ENCODE measurements around the gene LACTBL1.
"Not testable (repeated sequence)": the region's sequence is repeated elsewhere in the genome, so short reads cannot be mapped to it uniquely, and the experiment has no call there.

LACTBL1 gene, protein sequence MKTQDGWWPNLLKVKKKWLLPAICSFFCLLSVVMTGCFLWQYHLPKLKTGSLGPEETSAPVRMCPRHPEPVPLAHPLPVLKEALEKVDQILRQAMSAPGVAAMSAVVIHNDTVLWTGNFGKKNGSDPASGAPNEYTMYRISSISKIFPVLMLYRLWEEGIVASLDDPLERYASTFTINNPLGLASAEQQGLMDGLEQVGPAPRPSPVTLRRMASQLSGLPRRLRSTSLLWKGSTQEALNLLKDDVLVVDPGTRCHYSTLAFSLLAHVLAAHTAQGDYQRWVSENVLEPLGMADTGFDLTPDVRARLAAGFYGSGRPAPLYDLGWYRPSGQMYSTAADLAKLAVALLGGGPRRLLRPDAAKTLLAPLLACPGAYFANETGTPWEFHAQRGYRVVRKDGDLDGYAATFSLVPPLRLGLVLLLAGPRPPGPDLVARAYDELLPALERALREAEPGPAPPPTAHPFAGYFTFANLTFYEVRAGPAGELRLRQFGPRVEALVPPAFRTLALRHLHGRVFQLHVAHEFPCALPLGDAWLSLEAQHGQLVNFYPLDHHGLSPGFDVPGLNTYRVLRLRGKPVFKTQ

DNA sequence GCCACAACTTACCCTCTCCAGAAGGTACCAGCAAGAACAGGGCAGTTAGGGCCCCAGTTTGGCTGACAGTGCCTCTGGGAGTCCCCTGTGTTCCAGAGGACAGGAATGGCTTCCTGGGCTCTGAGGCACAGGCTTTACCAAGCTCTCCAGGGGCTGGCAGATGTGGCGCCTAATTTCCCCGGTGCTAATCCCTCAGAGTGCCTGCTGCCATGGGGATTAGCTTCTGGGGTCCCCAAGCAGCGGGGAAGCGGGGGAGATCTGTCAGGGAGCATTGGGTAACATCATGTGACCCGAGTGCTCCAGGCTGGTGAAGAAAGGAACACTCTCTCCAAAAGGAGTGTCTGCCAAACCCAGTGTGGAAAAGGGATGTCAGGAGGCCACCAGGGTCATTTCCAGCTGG lies at the start of gene LACTBL1:
Gene LACTBL1 (minus strand): TSS at position 107 of the 400 bp plus-strand sequence. CDS start 550 bp downstream, outside the sequence.
- DNase-seq: peak; percentile 38

DNA sequence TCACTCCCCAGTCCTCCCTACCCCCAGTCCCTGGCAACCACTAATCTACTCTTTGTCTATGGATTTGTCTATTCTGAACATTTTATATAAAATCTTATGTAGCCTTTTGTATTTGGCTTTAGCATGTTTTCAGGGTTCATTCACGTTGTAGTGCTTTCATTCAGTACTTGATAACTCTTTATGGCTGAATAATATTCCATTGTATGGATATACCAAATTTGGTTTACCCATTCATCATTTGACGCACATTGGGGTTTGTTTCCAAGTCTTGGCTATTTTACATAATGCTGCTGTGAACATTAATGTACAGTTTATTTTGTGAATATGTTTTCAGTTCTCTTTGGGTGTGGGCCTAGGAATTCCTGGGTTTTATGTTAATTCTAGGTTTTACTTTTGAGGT lies 49.2 kb upstream of the LACTBL1 start:
- no peak for DNase-seq

DNA sequence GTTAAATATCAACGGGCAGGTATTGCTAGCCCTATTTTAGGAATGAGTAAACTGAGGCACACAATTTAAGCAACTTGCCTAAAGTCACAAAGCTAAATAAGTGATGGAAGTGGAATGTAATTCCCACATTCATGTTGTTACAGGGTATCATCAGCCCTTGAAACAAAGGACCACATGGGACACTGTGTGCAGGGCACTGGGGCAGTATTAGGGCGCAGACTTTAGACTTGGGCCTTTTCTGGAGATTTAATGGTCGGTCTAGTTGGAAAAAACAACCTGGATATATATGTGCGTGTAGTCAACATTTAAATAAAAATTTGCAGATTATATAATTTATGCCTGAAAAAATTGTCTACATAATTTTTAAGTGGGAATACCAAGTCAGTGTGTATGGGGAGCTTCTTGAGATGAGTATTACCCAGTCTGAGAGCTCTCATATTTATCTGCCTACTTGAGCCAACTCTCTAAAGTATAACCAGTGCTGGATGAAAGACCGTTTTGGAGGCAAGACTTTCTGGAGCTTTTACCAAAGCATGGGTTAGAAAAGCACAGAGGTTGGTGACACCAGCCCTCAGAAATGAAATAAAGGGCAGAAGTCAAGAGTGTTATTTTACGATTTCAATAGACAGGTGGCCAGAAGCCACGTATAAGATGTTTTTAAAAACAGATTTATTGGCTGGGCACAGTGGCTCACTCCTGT lies 48.2 kb upstream of the LACTBL1 start:
- DNase-seq: peak; percentile 41

DNA sequence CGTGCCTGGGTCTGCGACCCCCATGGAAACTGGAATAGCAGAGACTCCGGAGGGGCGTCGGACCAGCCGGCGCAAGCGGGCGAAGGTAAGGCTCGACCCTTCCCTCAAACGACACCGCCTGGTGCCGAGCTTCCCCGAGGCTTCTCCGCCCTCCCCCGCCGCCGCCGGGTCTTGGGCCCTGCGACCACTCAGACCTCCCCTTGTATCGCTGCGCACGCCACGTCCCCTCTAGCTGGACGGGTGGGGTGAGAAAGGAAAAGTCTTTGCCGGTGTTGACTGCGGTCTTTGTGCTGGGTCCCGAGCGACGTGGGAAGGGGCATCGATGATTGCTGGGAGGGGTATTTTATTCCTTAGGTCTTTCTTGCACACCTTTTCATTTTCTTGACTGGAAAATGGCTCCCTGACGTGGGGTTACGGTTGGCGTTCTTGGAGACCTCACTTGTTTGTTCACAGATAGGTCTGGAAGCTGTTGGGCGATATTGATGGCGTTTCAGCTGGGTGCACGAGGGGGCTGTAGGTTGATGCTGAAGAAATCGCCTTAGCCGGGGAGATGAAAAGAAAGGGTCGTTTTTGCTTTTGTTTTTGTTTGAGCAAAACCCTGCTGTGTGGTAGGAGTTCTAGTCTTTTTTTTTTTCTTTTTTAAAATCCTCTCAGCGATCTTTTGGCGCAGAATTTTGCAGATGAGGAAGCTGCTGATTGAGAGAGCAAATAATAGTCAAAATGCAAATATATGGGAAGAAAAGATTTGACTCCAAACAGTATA lies 47.4 kb upstream of the LACTBL1 start:
- peak; percentile 65 for DNase-seq

DNA sequence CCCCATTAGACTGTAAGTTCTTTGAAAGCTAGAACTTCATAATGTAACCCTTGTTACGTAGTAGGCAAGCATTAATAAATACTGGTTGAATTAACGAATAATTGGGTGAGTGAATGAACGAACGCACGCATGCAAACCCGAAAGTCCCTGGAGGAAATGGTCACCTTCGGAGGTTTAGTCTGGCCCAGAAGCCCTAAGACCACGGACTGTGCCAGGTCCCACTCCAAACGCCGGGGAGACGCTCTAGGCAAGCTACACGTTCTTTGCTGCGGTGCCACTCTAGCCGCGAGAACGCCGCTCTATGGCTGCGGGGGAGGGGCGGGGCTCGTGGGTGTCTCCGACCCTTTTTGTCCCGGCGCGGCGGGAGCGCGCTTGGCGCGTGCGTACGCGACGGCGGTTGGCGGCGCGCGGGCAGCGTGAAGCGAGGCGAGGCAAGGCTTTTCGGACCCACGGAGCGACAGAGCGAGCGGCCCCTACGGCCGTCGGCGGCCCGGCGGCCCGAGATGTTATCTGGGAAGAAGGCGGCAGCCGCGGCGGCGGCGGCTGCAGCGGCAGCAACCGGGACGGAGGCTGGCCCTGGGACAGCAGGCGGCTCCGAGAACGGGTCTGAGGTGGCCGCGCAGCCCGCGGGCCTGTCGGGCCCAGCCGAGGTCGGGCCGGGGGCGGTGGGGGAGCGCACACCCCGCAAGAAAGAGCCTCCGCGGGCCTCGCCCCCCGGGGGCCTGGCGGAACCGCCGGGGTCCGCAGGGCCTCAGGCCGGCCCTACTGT lies 46.6 kb upstream of the LACTBL1 start, which contains the start of gene KDM1A:
Gene KDM1A (plus strand): TSS at position 375 of the 769 bp plus-strand sequence. CDS start 129 bp downstream, at position 504.
- peak; percentile 97 for DNase-seq

DNA sequence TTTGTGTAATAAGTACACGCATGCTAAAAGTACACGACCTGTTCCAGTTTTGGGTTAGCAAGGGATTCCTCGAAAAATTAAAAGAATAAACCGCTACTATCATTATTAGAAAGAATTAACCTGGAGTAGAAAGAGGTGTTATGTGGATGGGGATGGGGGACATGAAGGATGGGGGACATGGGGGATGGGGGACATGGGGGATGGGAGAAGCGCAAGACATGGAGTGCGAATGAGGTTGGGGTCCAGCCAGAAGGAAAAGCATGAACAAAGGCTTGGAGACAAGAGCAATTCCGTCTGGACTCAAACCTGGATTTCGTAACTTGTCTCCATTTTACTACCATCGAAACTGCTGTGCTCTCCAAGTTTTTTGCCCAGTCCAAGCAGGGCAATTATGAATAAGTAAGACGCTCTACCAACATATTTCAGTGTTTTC lies 46.0 kb upstream of the LACTBL1 start:
- DNase-seq: no peak

DNA sequence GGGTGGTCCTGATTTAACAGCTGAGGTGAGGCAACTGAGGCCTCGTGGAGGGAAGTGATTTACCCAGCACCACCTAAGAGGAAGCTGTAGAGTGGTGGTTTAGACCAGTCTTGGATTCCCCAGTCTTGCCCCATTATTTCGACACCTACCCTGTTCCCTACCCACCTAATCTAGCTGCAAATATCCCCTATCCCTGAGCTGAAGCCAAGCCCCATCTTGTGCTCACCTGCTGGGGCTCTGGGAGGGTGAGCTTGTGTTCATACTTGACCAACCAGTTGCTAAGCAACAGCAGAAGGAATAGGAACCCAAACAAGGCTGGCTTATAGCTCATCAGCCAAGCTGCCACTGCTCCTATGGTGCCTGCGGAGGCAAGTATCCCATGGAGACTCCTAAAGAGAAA lies 41.0 kb upstream of the LACTBL1 start:
- DNase-seq: peak; percentile 95

DNA sequence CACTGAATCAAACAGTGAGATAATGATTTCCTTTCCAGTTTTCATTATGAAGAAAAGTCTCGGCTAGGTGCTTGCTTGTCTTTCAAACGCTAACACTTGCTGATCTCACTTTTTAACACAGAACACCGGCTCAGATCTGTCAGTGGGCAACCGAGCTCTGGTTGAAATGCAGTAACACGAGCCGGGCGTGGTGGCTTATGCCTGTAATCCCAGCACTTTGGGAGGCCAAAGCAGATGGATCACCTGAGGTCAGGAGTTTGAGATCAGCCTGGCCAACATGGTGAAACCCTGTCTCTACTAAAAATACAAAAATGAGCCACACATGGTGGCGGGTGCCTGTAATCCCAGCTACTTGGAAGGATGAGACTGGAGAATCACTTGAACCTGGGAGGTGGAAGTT lies 37.4 kb upstream of the LACTBL1 start:
- not testable (repeated sequence) for DNase-seq

DNA sequence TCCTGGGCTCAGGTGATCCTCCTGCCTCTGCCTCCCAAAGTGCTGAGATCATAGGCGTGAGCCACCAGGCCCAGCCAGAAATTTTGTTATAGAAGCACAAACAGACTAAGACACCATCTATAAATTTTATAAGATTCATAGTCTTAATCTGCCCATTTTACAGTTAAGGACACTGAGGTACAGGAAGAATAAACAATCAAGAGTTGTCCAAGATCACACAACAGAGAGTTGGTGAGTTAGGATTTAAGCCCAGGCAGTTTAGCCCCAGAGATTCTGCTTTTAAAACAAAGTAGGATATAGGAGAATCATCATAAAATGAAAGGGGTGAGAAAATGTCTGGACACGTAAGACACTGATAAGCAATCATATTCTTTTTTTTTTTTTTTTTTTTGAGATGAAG lies 36.2 kb upstream of the LACTBL1 start:
- no peak for DNase-seq

DNA sequence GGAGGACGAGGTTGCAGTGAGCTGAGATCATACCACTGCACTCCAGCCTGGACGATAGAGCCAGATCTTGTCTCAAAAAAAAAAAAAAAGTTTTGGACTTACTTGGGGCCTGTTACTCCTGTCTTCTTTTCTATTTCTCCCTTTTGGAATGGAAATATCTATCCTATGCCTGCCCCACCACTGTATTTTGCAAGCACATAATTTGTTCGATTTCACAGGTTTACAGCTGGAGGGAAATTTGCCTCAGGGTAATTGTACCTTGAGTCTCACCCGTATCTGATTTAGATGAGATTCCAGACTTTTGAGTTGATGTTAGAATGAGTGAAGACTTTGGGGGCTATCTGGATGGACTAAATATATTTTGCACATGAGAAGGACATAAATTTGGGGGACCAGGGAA lies 34.4 kb upstream of the LACTBL1 start:
- DNase-seq: no peak

DNA sequence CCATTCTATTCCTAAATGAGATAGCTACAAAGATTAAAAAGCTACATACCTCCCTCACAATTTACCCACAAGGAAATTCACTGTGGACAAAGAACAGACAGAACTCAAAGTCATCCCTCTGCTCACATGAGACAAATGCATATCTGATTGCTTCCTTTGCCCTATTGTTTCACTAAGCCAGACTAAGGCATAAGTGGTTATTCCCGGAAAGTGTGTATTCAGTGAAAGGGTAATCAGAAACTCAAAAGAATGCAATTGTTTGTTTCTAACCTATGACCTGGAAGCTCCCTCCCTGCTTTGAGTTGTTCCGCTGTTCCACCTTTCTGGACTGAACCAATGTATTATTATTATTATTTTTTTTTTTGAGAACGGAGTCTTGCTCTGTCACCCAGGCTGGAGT lies 32.1 kb upstream of the LACTBL1 start:
- DNase-seq: not testable (repeated sequence)

DNA sequence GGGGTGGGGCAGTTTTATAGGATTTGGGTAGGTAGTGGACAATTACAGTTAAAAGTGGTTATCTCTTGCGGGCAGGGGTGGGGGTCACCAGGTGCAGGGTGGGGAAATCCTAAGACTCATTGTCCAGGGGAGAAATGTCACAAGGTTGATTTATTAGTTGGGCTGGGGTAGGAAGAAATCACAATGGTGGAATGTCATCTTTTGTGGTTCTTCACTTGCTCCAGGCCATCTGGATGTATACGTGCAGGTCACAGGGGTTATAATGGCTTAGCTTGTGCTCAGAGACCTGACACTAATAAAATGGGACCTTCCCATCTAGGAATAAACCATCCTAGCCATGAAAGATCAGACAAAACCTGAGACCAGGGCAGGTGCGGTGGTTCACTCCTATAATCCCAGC lies 31.4 kb upstream of the LACTBL1 start:
- DNase-seq: no peak

DNA sequence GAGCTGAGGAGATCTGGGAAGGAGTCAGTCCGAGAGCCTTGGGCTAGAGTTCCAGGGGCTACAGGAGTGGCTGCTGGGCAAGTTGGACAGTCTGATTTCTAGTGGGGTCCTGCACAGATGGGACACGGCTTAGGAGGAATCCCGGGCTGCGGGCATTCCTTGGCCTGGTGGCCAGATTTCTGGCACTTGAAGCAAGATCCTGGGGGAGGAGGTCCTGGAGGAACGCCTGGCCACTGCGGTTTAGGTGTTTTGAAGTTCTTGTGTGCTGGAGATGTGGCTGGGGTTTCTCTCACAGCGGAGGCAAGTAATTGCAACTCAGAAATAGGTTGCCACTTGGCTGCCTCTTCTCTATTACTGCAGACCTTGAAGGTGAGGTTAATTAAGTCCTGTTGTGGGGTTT lies 29.6 kb upstream of the LACTBL1 start:
- not testable (repeated sequence) for DNase-seq

DNA sequence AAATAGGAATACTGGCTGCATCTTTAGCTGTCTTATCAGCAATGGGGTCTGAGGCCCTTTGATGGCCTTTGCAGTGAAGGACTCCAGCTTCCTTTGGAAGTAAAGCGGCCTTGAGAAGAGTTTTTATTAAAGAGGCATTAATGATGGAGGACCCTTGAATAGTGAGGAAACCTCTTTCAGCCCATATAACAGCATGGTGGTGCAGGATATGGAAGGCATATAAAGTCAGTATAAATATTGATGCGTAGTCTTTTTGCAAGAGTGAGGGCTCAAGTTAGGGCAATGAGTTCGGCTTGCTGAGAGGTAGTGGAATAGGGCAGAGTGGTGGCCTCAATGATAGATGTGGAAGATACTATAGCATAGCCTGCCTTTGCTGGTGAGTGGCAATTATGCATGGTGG lies 27.5 kb upstream of the LACTBL1 start:
- DNase-seq: not testable (repeated sequence)

DNA sequence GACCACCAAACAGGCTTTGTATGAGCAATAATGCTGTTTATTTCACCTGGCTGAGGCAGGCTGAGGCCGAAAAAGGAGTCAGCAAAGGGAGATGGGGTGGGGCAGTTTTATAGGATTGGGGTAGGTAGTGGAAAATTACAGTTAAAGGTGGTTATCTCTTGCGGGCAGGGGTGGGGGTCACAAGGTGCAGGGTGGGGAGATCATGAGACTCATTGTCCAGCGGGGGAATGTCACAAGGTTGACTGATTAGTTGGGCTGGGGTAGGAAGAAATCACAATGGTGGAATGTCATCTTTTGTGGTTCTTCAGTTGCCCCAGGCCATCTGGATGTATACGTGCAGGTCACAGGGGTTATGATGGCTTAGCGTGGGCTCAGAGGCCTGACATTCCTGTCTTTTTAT lies 24.9 kb upstream of the LACTBL1 start:
- DNase-seq: not testable (repeated sequence)

DNA sequence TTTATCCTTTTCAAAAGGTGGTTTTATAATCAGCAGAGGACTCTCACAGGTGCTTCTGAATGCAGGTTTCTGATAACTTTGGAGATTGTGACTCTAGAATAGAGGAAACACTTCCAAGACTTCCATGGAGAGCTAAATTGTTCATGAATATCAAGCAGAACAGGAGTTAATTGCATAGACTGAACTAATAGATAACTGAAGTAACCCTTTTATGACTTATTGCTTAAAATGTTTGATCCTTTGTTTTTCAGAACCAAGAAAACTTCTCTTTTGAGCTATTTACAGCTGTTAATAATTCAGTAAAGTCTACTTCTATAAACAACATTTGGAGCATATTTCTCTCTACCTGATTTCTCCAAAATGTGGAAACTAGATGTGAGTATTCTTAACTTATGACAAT lies 23.1 kb upstream of the LACTBL1 start:
- no peak for DNase-seq

DNA sequence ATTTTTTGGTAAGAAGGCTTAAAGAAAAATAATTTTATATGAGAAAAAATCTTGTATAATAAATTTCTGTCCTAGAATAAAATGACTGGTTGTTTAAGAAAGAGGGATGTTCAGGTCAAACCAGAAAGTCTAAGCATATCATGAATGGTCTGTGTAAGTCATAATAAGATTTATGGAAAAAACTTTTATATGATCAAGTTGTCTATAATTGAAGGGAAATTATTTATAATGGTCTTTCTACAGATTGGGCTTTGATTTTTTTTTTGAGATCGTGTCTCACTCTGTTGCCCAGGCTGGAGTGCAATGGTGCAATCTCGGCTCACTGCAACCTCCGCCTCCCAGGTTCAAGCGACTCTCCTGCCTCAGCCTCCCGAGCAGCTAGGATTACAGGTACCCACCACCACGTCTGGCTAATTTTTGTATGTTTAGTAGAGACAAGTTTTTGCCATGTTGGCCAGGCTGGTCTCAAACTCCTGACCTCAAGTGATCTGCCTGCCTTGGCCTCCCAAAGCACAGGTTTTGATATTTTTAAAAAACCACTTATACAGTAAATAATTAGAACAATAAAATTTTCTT lies 20.6 kb upstream of the LACTBL1 start:
- not testable (repeated sequence) for DNase-seq

DNA sequence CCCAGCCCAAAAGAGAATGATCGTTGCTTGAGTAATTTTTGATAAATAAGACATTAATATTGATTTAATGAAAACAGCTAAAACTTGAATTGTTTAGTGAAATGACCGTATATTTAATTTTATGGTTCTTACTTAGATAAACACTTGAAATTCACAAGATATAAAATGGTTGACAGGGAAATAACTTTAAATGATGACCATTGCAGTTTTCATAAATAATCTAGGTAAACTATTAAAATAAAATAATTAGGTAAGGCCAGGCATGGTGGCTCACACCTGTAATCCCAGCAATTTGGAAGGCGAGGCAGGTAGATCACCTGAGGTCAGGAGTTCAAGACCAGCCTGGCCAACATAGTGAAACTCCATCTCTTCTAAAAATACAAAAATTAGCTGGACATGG lies 19.7 kb upstream of the LACTBL1 start:
- not testable (repeated sequence) for DNase-seq

DNA sequence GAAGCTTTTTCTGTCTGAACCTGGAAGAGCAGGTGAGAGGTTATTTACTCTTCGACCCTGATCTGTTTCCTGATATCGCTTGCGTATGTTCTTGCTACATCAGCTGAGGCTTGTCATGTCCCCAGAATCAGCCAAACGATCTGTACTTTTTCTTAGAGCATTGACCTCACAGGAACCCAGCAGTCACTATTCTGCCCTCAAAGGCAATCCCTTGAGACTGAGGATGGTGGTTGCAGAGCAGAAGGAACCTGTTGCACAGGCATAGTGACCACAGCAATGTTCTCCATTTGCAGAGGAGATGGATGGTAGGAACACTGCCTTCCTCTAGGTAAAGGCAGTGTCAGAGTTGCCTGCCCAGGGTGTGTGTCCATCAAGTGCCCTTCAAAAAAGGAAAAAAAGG lies 11.3 kb upstream of the LACTBL1 start:
- DNase-seq: no peak

DNA sequence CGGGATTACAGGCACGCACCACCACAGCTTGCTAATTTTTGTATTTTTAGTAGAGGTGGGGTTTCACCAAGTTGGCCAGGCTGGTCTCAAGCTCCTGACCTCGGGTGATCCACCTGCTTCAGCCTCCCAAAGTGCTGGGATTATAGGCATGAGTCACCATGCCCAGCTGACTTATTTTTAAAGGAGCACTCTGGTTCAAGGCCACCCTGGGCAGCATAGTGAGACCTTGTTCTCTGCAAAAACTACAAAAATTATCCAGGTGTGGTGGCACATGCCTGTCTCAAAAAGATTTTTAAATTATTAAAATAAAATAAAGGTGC lies 7.8 kb upstream of the LACTBL1 start:
- not testable (repeated sequence) for DNase-seq

DNA sequence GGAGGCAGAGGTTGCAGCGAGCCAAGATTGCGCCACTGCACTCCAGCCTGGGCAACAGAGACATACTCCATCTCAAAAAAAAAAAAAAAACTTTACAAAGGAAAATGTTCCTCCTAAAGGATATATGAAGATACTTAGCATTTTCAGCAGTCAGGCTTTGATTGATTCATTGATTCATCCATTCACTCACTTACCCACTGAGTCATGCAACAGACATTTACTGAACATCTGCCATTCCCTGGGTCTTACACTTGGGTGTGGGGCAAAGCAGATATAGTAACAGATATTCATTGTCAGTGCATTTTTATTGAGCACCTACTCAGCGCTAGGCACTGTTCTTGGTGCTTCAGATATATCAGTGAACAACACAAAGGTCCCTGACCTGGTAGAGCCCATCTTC lies 5.6 kb upstream of the LACTBL1 start:
- no peak for DNase-seq
